HCT116 (cell line): Measurements from ENCODE around the gene LHX3. TPM values are rescaled to one million over a fixed set of nuclear protein-coding genes. Genes with fewer than 3 reads are reported as not detected.

ENCODE experiments used
- ATAC-seq: fragments of 200-7000 bp; cut with Tn5 transposase; 2 replicates; pipeline ENCODE4 v1.9.1; 2020; ENCODE audit warnings: mild to moderate bottlenecking, moderate library complexity
- BruUV-seq: library from RNA; stranded (reverse); fragments of 400-500 nt; replicated peaks from 2 replicates; lab custom pipeline; 2021; lab: Mats Ljungman, UMichigan
- CTCF ChIA-PET: fragments of 300-600 bp; sonication (Branson Sonifier 250); formaldehyde crosslinking; loops from one replicate; lab custom pipeline; 2021; ENCODE audit warnings: antibody characterized with exemption; lab: Charles Lee
- POLR2A ChIA-PET: fragments of 300-600, 350-600 bp; sonication (Branson Sonifier 250); formaldehyde crosslinking; loops from one replicate; lab custom pipeline; 2021; ENCODE audit warnings: antibody characterized with exemption; lab: Charles Lee
- RAD21 ChIA-PET, 2 experiments: fragments of 300-600 bp; sonication (Branson Sonifier 250); formaldehyde crosslinking; loops; one replicate each; lab custom pipeline; 2023; ENCODE audit warnings: low total read pairs in 2 of 2; ENCODE audit not compliant: uncharacterized antibody in 2 of 2, unreplicated experiment in 2 of 2, low non-redundant PET in 1 of 2; lab: Charles Lee
- DNase-seq: peaks from one replicate; pipeline ENCODE4 v3.0.0-alpha.2; 2010; ENCODE audit warnings: low read depth, low spot score
- H2AFZ ChIP-seq: fragments of 200-600 bp; shearing (Covaris generic), sonication (generic); 2 replicates; pipeline ENCODE4 v1.6.1; 2017; ENCODE audit warnings: low read depth, mixed run types, mixed read lengths, antibody characterized with exemption, low read length; ENCODE audit not compliant: poor library complexity, severe bottlenecking
- H3K27ac ChIP-seq: 2 replicates; pipeline ENCODE4 v1.5.1; 2012; ENCODE audit warnings: low read depth, low read length
- H3K27me3 ChIP-seq: fragments of 200-600 bp; sonication (generic); 2 replicates; pipeline ENCODE4 v1.6.1; 2016; ENCODE audit warnings: mixed run types, low read length, mixed read lengths; ENCODE audit not compliant: insufficient read depth
- H3K36me3 ChIP-seq, 2 experiments: fragments of 200-500 bp in 1 of 2; fragments of 200-600 bp in 1 of 2; sonication (Bioruptor generic) in 1 of 2; sonication (generic) in 1 of 2; 2 replicates each; pipeline versions ENCODE4 v1.5.1 to v1.6.1; 2014 to 2016; ENCODE audit warnings: low read length in 2 of 2, inconsistent platforms in 1 of 2, mixed read lengths in 1 of 2, mixed run types in 1 of 2; ENCODE audit not compliant: insufficient read depth in 2 of 2, control insufficient read depth in 1 of 2
- H3K4me1 ChIP-seq, 2 experiments: fragments of 200-600 bp in 1 of 2; sonication (generic) in 1 of 2; 2 replicates each; pipeline versions ENCODE4 v1.5.1 to v1.6.1; 2012 to 2017; ENCODE audit warnings: low read length in 2 of 2, inconsistent platforms in 1 of 2, mild to moderate bottlenecking in 1 of 2, mixed read lengths in 1 of 2, mixed run types in 1 of 2, moderate library complexity in 1 of 2; ENCODE audit not compliant: insufficient read depth in 2 of 2, control insufficient read depth in 1 of 2
- H3K4me2 ChIP-seq: fragments of 200-600 bp; sonication (generic); 2 replicates; pipeline ENCODE4 v1.6.1; 2017; ENCODE audit warnings: mixed run types, low read length, mixed read lengths
- H3K4me3 ChIP-seq, 2 experiments: fragments of 200-600 bp in 1 of 2; sonication (generic) in 1 of 2; replicated peaks in 1 of 2; 2 replicates each; pipeline ENCODE4 v1.5.1; 2011 to 2016; ENCODE audit warnings: low read length in 2 of 2, control low read depth in 1 of 2, low read depth in 1 of 2, mild to moderate bottlenecking in 1 of 2, mixed read lengths in 1 of 2, mixed run types in 1 of 2
- H3K79me2 ChIP-seq: fragments of 200-600 bp; sonication (generic); 2 replicates; pipeline ENCODE4 v1.6.1; 2017; ENCODE audit warnings: mild to moderate bottlenecking, mixed run types, low read length, moderate library complexity, mixed read lengths; ENCODE audit not compliant: insufficient read depth
- H3K9ac ChIP-seq: fragments of 200-600 bp; sonication (generic); 2 replicates; pipeline ENCODE4 v1.6.1; 2016; ENCODE audit warnings: low read length, mixed read lengths
- H3K9me2 ChIP-seq: fragments of 200-600 bp; sonication (generic), shearing (Covaris generic); 2 replicates; pipeline ENCODE4 v1.6.1; 2017; ENCODE audit warnings: mixed run types, mild to moderate bottlenecking, moderate library complexity; ENCODE audit not compliant: insufficient read depth
- H3K9me3 ChIP-seq, 2 experiments: fragments of 200-500 bp in 1 of 2; fragments of 200-600 bp in 1 of 2; sonication (Bioruptor generic) in 1 of 2; sonication (generic) in 1 of 2; 2 replicates each; pipeline ENCODE4 v1.6.1; 2014 to 2017; ENCODE audit warnings: low read length in 2 of 2, mixed read lengths in 2 of 2, inconsistent platforms in 1 of 2, low read depth in 1 of 2, mild to moderate bottlenecking in 1 of 2, mixed run types in 1 of 2, moderate library complexity in 1 of 2; ENCODE audit not compliant: control insufficient read depth in 1 of 2, insufficient read depth in 1 of 2
- H4K20me1 ChIP-seq: fragments of 200-600 bp; sonication (generic), shearing (Covaris generic); 2 replicates; pipeline ENCODE4 v1.6.1; 2017; ENCODE audit warnings: mixed run types, mild to moderate bottlenecking, moderate library complexity; ENCODE audit not compliant: insufficient read depth
- CTCF ChIP-seq, 3 experiments: fragments of 200-600 bp in 1 of 3; sonication (generic) in 1 of 3; IDR thresholded peaks in 2 of 3; conservative IDR thresholded peaks in 1 of 3; 2 replicates each; pipeline ENCODE4 v1.5.1; 2012 to 2017; ENCODE audit warnings: low read depth in 2 of 3, low read length in 2 of 3, antibody characterized with exemption in 1 of 3, borderline replicate concordance in 1 of 3, control low read depth in 1 of 3, mild to moderate bottlenecking in 1 of 3, mixed read lengths in 1 of 3, mixed run types in 1 of 3, moderate library complexity in 1 of 3; ENCODE audit not compliant: insufficient read depth in 1 of 3
- EZH2phosphoT487 ChIP-seq: fragments of 200-600 bp; IDR thresholded peaks from 2 replicates; pipeline ENCODE4 v1.6.1; 2018; ENCODE audit warnings: antibody characterized with exemption, borderline replicate concordance
- FOSL1 ChIP-seq: IDR thresholded peaks from 2 replicates; pipeline ENCODE4 v1.6.1; 2012; ENCODE audit warnings: low read depth
- POLR2A ChIP-seq: IDR thresholded peaks from 2 replicates; pipeline ENCODE4 v1.7.0; 2011; ENCODE audit warnings: borderline replicate concordance; ENCODE audit not compliant: insufficient read depth, insufficient read length; ENCODE audit errors: extremely low read depth
- REST ChIP-seq: IDR thresholded peaks from 2 replicates; pipeline ENCODE4 v1.6.1; 2012; ENCODE audit warnings: low read depth
- SRF ChIP-seq: IDR thresholded peaks from 2 replicates; pipeline ENCODE4 v1.6.1; 2012; ENCODE audit warnings: low read depth
- TCF7L2 ChIP-seq: IDR thresholded peaks from 2 replicates; pipeline ENCODE4 v1.7.0; 2011; ENCODE audit warnings: borderline replicate concordance, inconsistent platforms; ENCODE audit not compliant: insufficient read depth, insufficient read length; ENCODE audit errors: extremely low read depth
- ZFX ChIP-seq: fragments of 450-650 bp; IDR thresholded peaks from 2 replicates; pipeline ENCODE4 v1.6.1; 2017
- intact Hi-C: fragments of 100-400 bp; cut with micrococcal nuclease; formaldehyde crosslinking; loops from 2 replicates; pipeline ENCODE4 v1.10.0; 2022
- total RNA-seq: library from RNA; stranded (reverse); gene quantifications from one replicate; pipeline ENCODE4 v1.2.1, GENCODE V29; 2021; ENCODE audit not compliant: unreplicated experiment

Gene LHX3
- total RNA-seq, 1 experiment from 2014 or later, result not detected

GRCh38 chr9:136234597-136234996, 29.7 kb upstream of the LHX3 start:
- no peak for TF ChIP-seq REST
- TF ChIP-seq FOSL1, result no peak
- TF ChIP-seq EZH2phosphoT487, result no peak
- no peak overlapping the region for H2AFZ ChIP-seq
- H4K20me1 ChIP-seq, result no peaks in the 10 kb centered on the region
- DNase-seq, result no peak
- BruUV-seq, result no TSS peak
- H3K4me2 ChIP-seq, result no peak overlapping the region
- H3K79me2 ChIP-seq, result peaks cover 88% of the 10 kb centered on the region
- no peak overlapping the region for H3K9ac ChIP-seq
- POLR2A ChIA-PET, result no interaction called here
- H3K9me2 ChIP-seq, result no peaks in the 10 kb centered on the region
- no peaks in the 10 kb centered on the region for H3K27me3 ChIP-seq
- ATAC-seq, result no peak
- H3K4me1 ChIP-seq, result peaks cover 0 to 12% of the 10 kb centered on the region in 2 experiments; a peak in 1 of 4 replicates
- H3K36me3 ChIP-seq, result peaks cover 2 to 26% of the 10 kb centered on the region in 2 experiments; a peak in 3 of 4 replicates
- no peak overlapping the region for H3K4me3 ChIP-seq
- H3K27ac ChIP-seq, result no peak overlapping the region
- RAD21 ChIA-PET, result no interaction called here
- no peaks in the 10 kb centered on the region for H3K9me3 ChIP-seq
- CTCF ChIA-PET, result no interaction called here
- intact Hi-C loops, result no loop called here

- Histone ChIP-seq H4K20me1 (no peaks in the 10 kb centered on the region), H3K4me2 (no peak overlapping the region), H3K27me3 (no peaks in the 10 kb centered on the region), H3K79me2 (peaks cover 88% of the 10 kb centered on the region), H3K9ac (no peak overlapping the region), H3K9me3 (no peaks in the 10 kb centered on the region), H2AFZ (no peak overlapping the region), H3K4me1 (peaks cover 4 to 20% of the 10 kb centered on the region in 2 experiments), H3K36me3 (peaks cover 2 to 26% of the 10 kb centered on the region in 2 experiments; a peak in 3 of 4 replicates), H3K4me3 (no peak overlapping the region), H3K9me2 (no peaks in the 10 kb centered on the region), H3K27ac (no peak overlapping the region)
- CTCF ChIA-PET, result no interaction called here
- POLR2A ChIA-PET, result no interaction called here
- no TSS peak for BruUV-seq
- TF ChIP-seq ZFX, result no peak
- no peak for TF ChIP-seq TCF7L2
- no peak for TF ChIP-seq POLR2A
- TF ChIP-seq SRF, result no peak
- TF ChIP-seq CTCF (IDR thresholded peaks at IDR 0.05 in 2 of 3, conservative IDR thresholded peaks at IDR 0.05 in 1 of 3; ENCODE audit: borderline replicate concordance in 1 of 3, insufficient read depth in 1 of 3, low read depth in 2 of 3, low read length in 2 of 3), result no peak
- DNase-seq (no peak), ATAC-seq (no peak)
- intact Hi-C loops, result no loop called here
- RAD21 ChIA-PET, result no interaction called here
Measured at GRCh38 chr9:136233868-136234267, 28.9 kb upstream of the LHX3 start.
